ENCODE measurements around the gene PLCH1.

DNA sequence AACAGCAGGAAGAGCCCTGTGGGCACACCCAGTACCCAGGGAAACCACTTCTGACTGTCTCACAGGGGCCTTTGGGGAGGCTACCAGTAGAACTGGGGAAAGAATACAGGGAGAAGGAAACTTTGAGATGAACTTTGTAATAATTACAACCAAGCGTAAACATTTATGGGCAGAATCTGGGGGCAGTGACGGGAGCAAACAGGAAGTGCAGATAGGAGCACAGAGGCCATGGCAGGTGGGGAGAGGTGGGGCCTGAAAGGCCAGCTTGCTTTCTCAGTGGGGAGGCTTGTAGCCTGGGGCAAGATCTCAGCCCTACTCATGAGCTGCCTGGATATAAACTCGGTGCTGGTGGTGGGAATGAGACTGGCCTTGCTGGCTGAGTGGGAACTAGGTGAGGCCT, 209.8 kb downstream of the PLCH1 start:
- TF ChIP-seq, protein P1, sequence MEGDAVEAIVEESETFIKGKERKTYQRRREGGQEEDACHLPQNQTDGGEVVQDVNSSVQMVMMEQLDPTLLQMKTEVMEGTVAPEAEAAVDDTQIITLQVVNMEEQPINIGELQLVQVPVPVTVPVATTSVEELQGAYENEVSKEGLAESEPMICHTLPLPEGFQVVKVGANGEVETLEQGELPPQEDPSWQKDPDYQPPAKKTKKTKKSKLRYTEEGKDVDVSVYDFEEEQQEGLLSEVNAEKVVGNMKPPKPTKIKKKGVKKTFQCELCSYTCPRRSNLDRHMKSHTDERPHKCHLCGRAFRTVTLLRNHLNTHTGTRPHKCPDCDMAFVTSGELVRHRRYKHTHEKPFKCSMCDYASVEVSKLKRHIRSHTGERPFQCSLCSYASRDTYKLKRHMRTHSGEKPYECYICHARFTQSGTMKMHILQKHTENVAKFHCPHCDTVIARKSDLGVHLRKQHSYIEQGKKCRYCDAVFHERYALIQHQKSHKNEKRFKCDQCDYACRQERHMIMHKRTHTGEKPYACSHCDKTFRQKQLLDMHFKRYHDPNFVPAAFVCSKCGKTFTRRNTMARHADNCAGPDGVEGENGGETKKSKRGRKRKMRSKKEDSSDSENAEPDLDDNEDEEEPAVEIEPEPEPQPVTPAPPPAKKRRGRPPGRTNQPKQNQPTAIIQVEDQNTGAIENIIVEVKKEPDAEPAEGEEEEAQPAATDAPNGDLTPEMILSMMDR (IDR thresholded peaks at IDR 0.05; ENCODE audit: poor library complexity) = no peak
- no peak for TF ChIP-seq EZH2 (IDR thresholded peaks at IDR 0.05; ENCODE audit: borderline replicate concordance)

All from hepatocyte (in vitro differentiated cells).